HG03469 (cell line): ENCODE results near the gene MUC13.

Experiments used
- ATAC-seq: cut with Tn5 transposase; IDR thresholded peaks from one replicate; pipeline ENCODE4 v1.9.1; 2021; ENCODE audit warnings: mild to moderate bottlenecking, moderate library complexity, moderate number of reproducible peaks; ENCODE audit not compliant: unreplicated experiment

MUC13 gene

GRCh38 chr3:124903896-124904834 is 30.4 kb downstream of the MUC13 start:
- ATAC-seq: no peak

GRCh38 chr3:124896824-124897526 is 37.6 kb downstream of the MUC13 start:
- ATAC-seq: no peak

- no peak for ATAC-seq
These were observed 38.8 kb downstream of the MUC13 start for GRCh38 chr3:124895756-124896155.

- no peak for ATAC-seq
These were observed 41.0 kb downstream of the MUC13 start for GRCh38 chr3:124893526-124893925.

- ATAC-seq: no peak
These were observed 43.9 kb downstream of the MUC13 start for GRCh38 chr3:124890573-124891190.

- ATAC-seq: no peak
These were observed 45.8 kb downstream of the MUC13 start for GRCh38 chr3:124888482-124889441.

- no peak for ATAC-seq
These were observed 46.6 kb downstream of the MUC13 start for GRCh38 chr3:124887932-124888298.

GRCh38 chr3:124887177-124887931 is 47.2 kb downstream of the MUC13 start, which contains the start of gene ITGB5:
Gene ITGB5, minus strand, starts transcription at chr3:124887365. Its CDS starts 365 bp downstream, at chr3:124887000.
- no peak for ATAC-seq

GRCh38 chr3:124886168-124887056 is 48.1 kb downstream of the MUC13 start:
- no peak for ATAC-seq

- no peak for ATAC-seq
These were observed 48.9 kb downstream of the MUC13 start for GRCh38 chr3:124885466-124886167.

- ATAC-seq: no peak
These were observed 50.0 kb downstream of the MUC13 start for GRCh38 chr3:124884474-124885101.

- ATAC-seq: no peak
These were observed 50.6 kb downstream of the MUC13 start for GRCh38 chr3:124883766-124884473.

GRCh38 chr3:124882816-124883747 is 51.5 kb downstream of the MUC13 start:
- no peak for ATAC-seq

- ATAC-seq: no peak
These were observed 52.4 kb downstream of the MUC13 start for GRCh38 chr3:124881976-124882697.

GRCh38 chr3:124879337-124879680 is 55.2 kb downstream of the MUC13 start:
- no peak for ATAC-seq
